GM23338 (cell line): ENCODE results near the gene MCC. TPM values are rescaled to one million over a fixed set of nuclear protein-coding genes. Genes with fewer than 3 reads are reported as not detected.

Experiments used
- CREB1 ChIP-seq: fragments of 250-450 bp; sonication (Bioruptor Pico); IDR thresholded peaks from 2 replicates; pipeline ENCODE4 v1.5.0; 2020; ENCODE audit warnings: low read depth, mild to moderate bottlenecking, moderate library complexity
- POLR2AphosphoS5 ChIP-seq: IDR thresholded peaks from 2 replicates; pipeline ENCODE4 v1.6.1; 2016; ENCODE audit warnings: antibody characterized with exemption, low read depth
- ZNF331 ChIP-seq: fragments of 250-450 bp; sonication (Bioruptor Pico); IDR thresholded peaks from 2 replicates; pipeline ENCODE4 v1.5.0; 2020; ENCODE audit warnings: low read depth, mild to moderate bottlenecking, moderate library complexity
- polyA plus RNA-seq: library from polyadenylated mRNA; unstranded; fragments of >200 nt; fragmentation: Nextera tagmentation; extraction: Ambion mirVana; gene quantifications from 2 replicates; pipeline ENCODE4 v1.2.1, GENCODE V29; 2016
- total RNA-seq: library from RNA; depleted of rRNA; stranded (reverse); fragments of >200 nt; shearing (Covaris generic); gene quantifications from 2 replicates; pipeline ENCODE4 v1.2.3, GENCODE V29; 2014
- TF ChIP-seq, protein P1 (sequence below): fragments of 250-450 bp; sonication (Bioruptor Pico); IDR thresholded peaks from 2 replicates; pipeline ENCODE4 v1.5.0; 2020; ENCODE audit warnings: mild to moderate bottlenecking, moderate library complexity
- TF ChIP-seq, protein P2 (sequence below): IDR thresholded peaks from one replicate; pipeline ENCODE4 v1.6.1; 2018; ENCODE audit warnings: antibody characterized with exemption; ENCODE audit not compliant: unreplicated experiment
- TF ChIP-seq, protein P3 (sequence below): IDR thresholded peaks from 2 replicates; pipeline ENCODE4 v1.6.1; 2016; ENCODE audit warnings: antibody characterized with exemption

Gene MCC
- total and polyA plus RNA-seq, 2 experiments from 2014 or later, result 3.8 to 10.1 TPM

DNA sequence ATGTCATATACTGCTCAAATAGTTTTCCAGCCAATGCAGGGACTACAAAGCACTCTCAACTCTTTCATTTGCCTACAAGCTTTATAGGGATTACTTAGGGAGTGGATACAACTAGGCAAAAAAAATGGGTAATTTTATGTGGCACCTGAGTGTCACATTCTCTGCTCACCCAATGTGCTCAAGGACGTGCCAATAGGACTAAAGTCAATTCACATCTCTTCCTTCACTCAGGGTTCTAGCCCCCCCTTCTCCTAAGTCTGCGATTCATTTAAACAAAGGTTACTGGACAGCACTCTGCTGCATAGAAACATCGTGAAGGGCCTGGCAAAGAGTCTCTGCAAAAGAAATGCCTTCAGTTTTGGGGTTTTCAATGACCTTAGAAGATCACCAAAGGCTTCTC lies 195.8 kb downstream of the MCC start (continued):
- TF ChIP-seq, protein P1, sequence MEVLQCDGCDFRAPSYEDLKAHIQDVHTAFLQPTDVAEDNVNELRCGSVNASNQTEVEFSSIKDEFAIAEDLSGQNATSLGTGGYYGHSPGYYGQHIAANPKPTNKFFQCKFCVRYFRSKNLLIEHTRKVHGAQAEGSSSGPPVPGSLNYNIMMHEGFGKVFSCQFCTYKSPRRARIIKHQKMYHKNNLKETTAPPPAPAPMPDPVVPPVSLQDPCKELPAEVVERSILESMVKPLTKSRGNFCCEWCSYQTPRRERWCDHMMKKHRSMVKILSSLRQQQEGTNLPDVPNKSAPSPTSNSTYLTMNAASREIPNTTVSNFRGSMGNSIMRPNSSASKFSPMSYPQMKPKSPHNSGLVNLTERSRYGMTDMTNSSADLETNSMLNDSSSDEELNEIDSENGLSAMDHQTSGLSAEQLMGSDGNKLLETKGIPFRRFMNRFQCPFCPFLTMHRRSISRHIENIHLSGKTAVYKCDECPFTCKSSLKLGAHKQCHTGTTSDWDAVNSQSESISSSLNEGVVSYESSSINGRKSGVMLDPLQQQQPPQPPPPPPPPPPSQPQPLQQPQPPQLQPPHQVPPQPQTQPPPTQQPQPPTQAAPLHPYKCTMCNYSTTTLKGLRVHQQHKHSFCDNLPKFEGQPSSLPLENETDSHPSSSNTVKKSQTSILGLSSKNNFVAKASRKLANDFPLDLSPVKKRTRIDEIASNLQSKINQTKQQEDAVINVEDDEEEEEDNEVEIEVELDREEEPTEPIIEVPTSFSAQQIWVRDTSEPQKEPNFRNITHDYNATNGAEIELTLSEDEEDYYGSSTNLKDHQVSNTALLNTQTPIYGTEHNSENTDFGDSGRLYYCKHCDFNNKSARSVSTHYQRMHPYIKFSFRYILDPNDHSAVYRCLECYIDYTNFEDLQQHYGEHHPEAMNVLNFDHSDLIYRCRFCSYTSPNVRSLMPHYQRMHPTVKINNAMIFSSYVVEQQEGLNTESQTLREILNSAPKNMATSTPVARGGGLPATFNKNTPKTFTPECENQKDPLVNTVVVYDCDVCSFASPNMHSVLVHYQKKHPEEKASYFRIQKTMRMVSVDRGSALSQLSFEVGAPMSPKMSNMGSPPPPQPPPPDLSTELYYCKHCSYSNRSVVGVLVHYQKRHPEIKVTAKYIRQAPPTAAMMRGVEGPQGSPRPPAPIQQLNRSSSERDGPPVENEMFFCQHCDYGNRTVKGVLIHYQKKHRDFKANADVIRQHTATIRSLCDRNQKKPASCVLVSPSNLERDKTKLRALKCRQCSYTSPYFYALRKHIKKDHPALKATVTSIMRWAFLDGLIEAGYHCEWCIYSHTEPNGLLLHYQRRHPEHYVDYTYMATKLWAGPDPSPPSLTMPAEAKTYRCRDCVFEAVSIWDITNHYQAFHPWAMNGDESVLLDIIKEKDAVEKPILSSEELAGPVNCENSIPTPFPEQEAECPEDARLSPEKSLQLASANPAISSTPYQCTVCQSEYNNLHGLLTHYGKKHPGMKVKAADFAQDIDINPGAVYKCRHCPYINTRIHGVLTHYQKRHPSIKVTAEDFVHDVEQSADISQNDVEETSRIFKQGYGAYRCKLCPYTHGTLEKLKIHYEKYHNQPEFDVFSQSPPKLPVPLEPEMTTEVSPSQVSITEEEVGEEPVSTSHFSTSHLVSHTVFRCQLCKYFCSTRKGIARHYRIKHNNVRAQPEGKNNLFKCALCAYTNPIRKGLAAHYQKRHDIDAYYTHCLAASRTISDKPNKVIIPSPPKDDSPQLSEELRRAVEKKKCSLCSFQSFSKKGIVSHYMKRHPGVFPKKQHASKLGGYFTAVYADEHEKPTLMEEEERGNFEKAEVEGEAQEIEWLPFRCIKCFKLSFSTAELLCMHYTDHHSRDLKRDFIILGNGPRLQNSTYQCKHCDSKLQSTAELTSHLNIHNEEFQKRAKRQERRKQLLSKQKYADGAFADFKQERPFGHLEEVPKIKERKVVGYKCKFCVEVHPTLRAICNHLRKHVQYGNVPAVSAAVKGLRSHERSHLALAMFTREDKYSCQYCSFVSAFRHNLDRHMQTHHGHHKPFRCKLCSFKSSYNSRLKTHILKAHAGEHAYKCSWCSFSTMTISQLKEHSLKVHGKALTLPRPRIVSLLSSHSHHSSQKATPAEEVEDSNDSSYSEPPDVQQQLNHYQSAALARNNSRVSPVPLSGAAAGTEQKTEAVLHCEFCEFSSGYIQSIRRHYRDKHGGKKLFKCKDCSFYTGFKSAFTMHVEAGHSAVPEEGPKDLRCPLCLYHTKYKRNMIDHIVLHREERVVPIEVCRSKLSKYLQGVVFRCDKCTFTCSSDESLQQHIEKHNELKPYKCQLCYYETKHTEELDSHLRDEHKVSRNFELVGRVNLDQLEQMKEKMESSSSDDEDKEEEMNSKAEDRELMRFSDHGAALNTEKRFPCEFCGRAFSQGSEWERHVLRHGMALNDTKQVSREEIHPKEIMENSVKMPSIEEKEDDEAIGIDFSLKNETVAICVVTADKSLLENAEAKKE (CRISPR knock-in tag), result no peak
- TF ChIP-seq, protein P2, sequence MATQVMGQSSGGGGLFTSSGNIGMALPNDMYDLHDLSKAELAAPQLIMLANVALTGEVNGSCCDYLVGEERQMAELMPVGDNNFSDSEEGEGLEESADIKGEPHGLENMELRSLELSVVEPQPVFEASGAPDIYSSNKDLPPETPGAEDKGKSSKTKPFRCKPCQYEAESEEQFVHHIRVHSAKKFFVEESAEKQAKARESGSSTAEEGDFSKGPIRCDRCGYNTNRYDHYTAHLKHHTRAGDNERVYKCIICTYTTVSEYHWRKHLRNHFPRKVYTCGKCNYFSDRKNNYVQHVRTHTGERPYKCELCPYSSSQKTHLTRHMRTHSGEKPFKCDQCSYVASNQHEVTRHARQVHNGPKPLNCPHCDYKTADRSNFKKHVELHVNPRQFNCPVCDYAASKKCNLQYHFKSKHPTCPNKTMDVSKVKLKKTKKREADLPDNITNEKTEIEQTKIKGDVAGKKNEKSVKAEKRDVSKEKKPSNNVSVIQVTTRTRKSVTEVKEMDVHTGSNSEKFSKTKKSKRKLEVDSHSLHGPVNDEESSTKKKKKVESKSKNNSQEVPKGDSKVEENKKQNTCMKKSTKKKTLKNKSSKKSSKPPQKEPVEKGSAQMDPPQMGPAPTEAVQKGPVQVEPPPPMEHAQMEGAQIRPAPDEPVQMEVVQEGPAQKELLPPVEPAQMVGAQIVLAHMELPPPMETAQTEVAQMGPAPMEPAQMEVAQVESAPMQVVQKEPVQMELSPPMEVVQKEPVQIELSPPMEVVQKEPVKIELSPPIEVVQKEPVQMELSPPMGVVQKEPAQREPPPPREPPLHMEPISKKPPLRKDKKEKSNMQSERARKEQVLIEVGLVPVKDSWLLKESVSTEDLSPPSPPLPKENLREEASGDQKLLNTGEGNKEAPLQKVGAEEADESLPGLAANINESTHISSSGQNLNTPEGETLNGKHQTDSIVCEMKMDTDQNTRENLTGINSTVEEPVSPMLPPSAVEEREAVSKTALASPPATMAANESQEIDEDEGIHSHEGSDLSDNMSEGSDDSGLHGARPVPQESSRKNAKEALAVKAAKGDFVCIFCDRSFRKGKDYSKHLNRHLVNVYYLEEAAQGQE, result no peak
- no peak for TF ChIP-seq CREB1 (CRISPR knock-in tag)
- no peak for TF ChIP-seq POLR2AphosphoS5
- TF ChIP-seq ZNF331 (CRISPR knock-in tag), result no peak
- TF ChIP-seq, protein P3, sequence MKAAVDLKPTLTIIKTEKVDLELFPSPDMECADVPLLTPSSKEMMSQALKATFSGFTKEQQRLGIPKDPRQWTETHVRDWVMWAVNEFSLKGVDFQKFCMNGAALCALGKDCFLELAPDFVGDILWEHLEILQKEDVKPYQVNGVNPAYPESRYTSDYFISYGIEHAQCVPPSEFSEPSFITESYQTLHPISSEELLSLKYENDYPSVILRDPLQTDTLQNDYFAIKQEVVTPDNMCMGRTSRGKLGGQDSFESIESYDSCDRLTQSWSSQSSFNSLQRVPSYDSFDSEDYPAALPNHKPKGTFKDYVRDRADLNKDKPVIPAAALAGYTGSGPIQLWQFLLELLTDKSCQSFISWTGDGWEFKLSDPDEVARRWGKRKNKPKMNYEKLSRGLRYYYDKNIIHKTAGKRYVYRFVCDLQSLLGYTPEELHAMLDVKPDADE, result no peak
